ENCODE data around the gene RELT.
"Not testable (repeated sequence)": the region's sequence is repeated elsewhere in the genome, so short reads cannot be mapped to it uniquely, and the experiment has no call there.

The RELT gene

GRCh38 chr11:73404506-73405145 lies 28.4 kb downstream of the RELT start:
- DNase-seq (ENCODE audit: low spot score) = no peak

GRCh38 chr11:73405146-73405510 lies 28.9 kb downstream of the RELT start:
- DNase-seq (ENCODE audit: low spot score) = no peak

- DNase-seq (ENCODE audit: low spot score) = no peak
Observed at GRCh38 chr11:73406131-73406530, 29.9 kb downstream of the RELT start.

GRCh38 chr11:73406619-73407018 lies 30.4 kb downstream of the RELT start:
- DNase-seq (ENCODE audit: low spot score) = no peak

DNA sequence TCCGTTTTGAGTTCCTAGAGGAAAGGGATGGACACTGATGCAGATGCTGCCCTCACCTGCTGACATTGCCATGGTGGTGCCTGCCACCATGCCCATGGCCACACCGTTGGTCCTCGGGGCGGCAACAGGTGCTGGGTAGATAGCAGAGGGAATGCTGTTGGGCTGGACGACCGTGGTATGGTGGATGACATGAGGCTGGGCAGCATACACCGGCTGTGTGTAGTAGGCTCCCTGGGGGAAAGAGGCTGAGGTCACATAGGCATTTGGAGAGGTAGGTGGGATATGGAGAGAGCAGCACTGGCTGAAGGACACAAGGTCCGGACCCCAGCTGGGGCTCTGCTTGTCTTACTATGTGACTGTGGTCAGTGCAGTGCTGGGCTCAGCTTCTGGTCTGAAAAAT lies 33.2 kb downstream of the RELT start:
- DNase-seq (ENCODE audit: low spot score) = no peak

- no peak for DNase-seq (ENCODE audit: low spot score)
Observed at GRCh38 chr11:73410627-73411026, 34.4 kb downstream of the RELT start.

GRCh38 chr11:73411031-73411430 lies 34.8 kb downstream of the RELT start:
- no peak for DNase-seq (ENCODE audit: low spot score)

DNA sequence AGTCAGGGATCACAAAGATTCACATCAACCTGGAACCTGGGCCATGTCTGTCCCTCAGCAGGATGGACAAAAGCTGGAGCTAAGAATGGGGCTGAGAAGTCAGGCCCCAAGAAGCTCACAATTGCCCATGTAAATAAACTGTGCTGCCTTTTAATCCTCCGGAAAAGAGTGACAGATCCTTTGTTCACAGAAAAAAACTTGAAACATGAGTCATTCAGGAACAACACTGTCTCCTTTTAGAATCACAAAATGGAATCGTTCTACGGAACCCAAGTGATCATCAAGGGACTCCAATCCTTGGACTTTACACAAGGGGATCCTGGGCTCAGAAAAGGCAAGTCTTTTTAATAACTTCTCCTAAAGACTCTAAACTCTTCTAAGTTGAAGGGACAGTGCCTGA lies 36.1 kb downstream of the RELT start:
- no peak for DNase-seq (ENCODE audit: low spot score)

DNA sequence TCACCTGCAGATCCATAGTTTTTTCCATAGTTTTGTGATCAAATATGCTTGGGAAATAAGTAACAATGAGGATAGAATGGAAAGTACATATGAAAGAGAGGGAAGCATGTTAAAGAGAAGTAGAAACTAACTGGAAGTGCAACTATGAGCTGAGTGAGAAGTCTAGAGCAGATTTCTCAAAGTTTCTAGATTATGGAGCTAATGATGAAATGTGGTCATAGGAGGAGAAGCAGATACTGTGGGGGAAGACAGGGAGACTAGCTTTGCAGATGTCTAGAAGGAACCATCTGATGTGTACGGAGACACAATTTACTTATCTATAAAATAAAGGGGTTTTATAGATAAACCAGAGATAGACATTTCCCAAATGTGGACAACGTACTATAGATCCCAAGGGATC lies 37.1 kb downstream of the RELT start:
- no peak for DNase-seq (ENCODE audit: low spot score)

GRCh38 chr11:73414977-73415651 lies 38.9 kb downstream of the RELT start:
- no peak for DNase-seq (ENCODE audit: low spot score)

DNA sequence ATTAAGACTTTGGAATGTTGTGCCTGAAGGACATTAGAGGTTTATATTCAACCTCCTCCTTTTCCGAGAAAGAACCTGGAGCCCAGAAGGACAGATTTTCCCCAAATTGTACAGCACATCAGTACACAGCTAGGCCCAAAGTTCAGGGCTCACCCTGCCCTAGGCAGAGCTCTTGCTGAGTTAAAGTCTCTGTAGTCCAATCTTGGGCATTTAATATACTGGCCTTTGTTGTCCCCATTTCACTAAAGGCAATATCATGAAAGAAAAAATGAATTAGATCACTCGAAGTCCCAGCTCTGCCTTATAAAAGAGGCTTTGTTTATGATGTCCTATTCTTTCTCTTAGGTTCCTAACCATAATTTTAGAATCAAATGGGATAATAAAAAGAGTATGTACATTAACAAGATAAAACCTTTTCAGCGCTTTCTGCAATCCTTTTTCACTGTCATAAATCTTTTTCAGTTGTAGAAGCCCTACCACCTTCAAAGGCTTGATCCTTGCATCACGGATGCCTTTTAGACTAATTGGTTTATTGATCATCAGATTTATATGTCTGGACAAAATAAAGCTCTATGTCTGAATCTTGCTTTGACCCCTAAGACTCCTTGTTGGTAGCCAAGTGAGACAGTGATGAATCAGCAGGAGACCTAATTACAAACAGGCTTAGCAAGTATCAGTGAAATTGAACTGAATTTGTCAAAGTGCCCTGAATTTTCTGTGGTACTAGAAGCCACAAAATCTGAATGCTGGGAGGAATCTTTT lies 39.8 kb downstream of the RELT start:
- DNase-seq (ENCODE audit: low spot score) = no peak

GRCh38 chr11:73416786-73417185 lies 40.6 kb downstream of the RELT start:
- no peak for DNase-seq (ENCODE audit: low spot score)

DNA sequence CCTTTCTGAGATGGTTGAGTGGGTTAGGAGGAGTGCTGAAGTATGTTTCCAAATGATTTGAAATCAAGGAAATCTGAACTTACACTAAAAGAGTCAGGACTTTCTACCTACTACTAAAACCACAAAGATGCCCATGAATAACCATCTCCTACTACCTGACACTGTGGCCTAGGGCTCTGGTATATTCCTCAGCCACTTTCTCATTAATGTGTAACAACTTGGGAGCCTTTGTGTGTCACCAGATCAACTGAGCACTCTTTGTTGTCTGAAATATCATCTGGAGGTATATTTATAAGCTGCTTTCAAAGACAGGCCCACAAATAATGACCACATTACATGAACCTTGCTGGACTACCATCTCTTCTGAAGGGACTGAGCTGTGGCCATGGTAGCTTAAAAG lies 43.9 kb downstream of the RELT start:
- DNase-seq (ENCODE audit: low spot score) = no peak

DNA sequence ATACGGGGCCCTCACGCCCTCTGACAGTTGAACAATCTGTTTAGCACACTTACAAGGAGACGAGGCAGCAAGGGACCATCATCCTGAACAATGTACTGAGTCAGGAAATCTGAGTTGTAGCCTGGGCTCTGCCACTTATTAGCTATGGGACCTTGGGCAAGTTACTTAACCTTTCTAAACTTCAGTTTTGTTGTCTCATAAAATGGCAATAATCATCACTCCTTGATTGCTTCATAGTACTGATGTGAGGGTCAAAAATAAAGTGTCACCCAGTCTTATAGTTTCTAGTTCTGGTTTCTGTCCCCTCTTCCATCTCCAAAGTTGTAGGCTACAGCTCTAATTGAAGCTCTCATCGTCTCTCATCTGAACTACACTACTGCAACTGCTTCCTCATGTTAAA lies 46.7 kb downstream of the RELT start:
- DNase-seq (ENCODE audit: low spot score) = no peak

GRCh38 chr11:73423506-73423905 lies 47.3 kb downstream of the RELT start:
- DNase-seq (ENCODE audit: low spot score) = no peak

DNA sequence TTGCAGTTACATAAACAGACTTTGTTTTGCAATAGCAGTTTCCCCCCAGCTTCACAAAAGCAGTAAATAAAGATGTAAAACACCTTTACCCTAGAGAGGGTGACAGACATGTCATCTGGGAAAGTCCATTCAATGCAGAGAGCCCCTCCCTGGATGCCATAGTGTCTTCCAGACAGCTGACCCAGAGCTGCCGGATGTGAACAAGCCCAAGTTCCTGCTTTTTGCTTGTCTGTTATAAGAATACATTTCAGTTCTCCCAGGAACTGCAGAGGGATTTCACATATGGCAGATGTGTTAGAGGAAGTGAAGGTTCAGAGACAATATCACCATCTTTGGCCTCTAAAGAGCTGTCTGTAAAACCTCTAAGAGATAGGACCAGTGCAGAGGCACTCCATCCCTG lies 48.9 kb downstream of the RELT start:
- no peak for DNase-seq (ENCODE audit: low spot score)

DNA sequence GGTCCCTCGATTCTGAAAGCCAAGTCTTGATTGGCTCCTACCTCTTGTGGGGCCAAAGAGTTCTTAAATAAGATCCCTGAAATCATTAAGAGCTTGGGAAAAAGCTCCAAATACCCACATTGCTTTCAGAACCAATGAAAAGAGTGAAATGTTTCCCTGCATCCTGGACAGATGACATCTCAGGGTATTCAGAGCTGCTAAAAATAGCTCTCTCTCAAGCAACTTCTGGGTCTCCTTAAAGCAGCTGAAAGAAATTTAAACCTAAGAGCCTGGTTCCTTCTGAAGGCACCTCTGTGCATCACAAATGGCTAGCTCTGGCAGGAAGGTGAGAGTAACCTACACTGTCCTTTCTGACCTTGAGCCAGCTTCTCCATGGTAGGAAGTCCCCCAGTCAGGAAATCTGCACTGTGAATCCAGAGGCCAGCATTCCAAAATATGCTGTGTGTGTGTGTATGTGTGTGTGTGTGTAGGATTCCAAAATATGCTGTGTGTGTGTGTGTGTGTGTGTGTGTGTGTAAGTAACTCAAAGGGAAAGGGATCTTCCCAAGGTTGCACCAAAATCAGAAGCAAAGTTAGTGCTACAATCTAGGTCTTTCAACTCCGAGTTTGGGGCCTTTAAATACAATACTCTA lies 50.1 kb downstream of the RELT start:
- no peak for DNase-seq (ENCODE audit: low spot score)

- no peak for DNase-seq (ENCODE audit: low spot score)
Observed at GRCh38 chr11:73428227-73428626, 52.0 kb downstream of the RELT start.

- DNase-seq (ENCODE audit: low spot score) = no peak
Observed at GRCh38 chr11:73428699-73429098, 52.5 kb downstream of the RELT start.

GRCh38 chr11:73429121-73429750 lies 53.0 kb downstream of the RELT start:
- DNase-seq (ENCODE audit: low spot score) = no peak

DNA sequence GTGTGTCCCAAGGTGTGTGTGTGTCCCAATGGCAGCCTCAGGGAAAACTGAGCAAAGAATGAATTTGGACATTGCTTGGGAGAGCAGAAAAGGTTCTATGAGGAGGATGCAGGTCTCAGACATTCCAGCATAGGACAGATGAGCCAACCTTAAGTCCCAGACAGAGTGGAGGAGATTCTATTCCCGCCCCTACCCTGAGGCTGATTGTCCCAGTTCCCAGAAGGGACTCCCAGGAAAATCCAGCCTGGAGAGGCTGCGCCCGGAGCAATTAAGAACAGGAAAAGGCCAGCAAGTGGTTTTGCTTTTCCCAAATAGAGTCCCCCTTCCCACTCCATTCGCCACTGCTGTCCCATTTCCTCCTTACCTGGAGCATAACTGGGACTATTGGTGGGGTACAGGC lies 54.1 kb downstream of the RELT start:
- no peak for DNase-seq (ENCODE audit: low spot score)

- DNase-seq (ENCODE audit: low spot score) = no peak
Observed at GRCh38 chr11:73431396-73431795, 55.2 kb downstream of the RELT start.

- not testable (repeated sequence) for DNase-seq (ENCODE audit: low spot score)
Observed at GRCh38 chr11:73436859-73437258, 60.7 kb downstream of the RELT start.

Data from HuH-7.5 (cell line).